Activated CD4-positive, alpha-beta T cell treated with anti-CD3 and anti-CD28 coated beads, Interleukin-2, amount 50 U/mL, for 48 hours (primary cell): ENCODE results near the gene AUH.
"Not testable (repeated sequence)": the region's sequence is repeated elsewhere in the genome, so short reads cannot be mapped to it uniquely, and the experiment has no call there.

Experiments used
- DNase-seq, 2 experiments: peaks; one replicate each; pipeline ENCODE4 v3.0.0-alpha.2; 2020

Gene AUH

GRCh38 chr9:91200692-91201336 is 160.9 kb downstream of the AUH start:
- DNase-seq, result no peak

- no peak for DNase-seq
These were observed 161.8 kb downstream of the AUH start for GRCh38 chr9:91199739-91200497.

- DNase-seq, result not testable (repeated sequence)
These were observed 162.8 kb downstream of the AUH start for GRCh38 chr9:91198881-91199280.

- no peak for DNase-seq
These were observed 163.3 kb downstream of the AUH start for GRCh38 chr9:91198405-91198804.

- DNase-seq, result no peak
These were observed 164.2 kb downstream of the AUH start for GRCh38 chr9:91197232-91198181.

- DNase-seq, result no peak
These were observed 165.4 kb downstream of the AUH start for GRCh38 chr9:91196103-91196950.

- no peak for DNase-seq
These were observed 166.2 kb downstream of the AUH start for GRCh38 chr9:91195372-91196012.

GRCh38 chr9:91193658-91194391 is 167.9 kb downstream of the AUH start:
- DNase-seq, result peak; percentile 88 to 91

- DNase-seq, result peak; percentile 80 to 88
These were observed 168.5 kb downstream of the AUH start for GRCh38 chr9:91193087-91193657.

- DNase-seq, result peak in 1 of 2 experiments; percentile 55
These were observed 169.2 kb downstream of the AUH start for GRCh38 chr9:91192381-91193086.

- DNase-seq, result no peak
These were observed 170.0 kb downstream of the AUH start for GRCh38 chr9:91191411-91192380.

- no peak for DNase-seq
These were observed 171.7 kb downstream of the AUH start for GRCh38 chr9:91190062-91190461.

- no peak for DNase-seq
These were observed 172.8 kb downstream of the AUH start for GRCh38 chr9:91188719-91189590.

GRCh38 chr9:91187965-91188344 is 173.8 kb downstream of the AUH start:
- no peak for DNase-seq

- DNase-seq, result no peak
These were observed 174.3 kb downstream of the AUH start for GRCh38 chr9:91187311-91187964.

GRCh38 chr9:91186632-91187108 is 175.0 kb downstream of the AUH start:
- DNase-seq, result no peak
